Activated CD8-positive, alpha-beta T cell treated with anti-CD3 and anti-CD28 coated beads, Interleukin-2, amount 10 ng/mL, durations not matched to agents 7 days and 5 days (primary cell): ENCODE measurements around the gene ZNF831. TPM values are rescaled to one million over a fixed set of nuclear protein-coding genes. Genes with fewer than 3 reads are reported as not detected.

Source experiments
- ATAC-seq: fragments of 150-1000 bp; cut with Tn5 transposase; one replicate; pipeline ENCODE4 v1.10.0; 2021; ENCODE audit warnings: moderate library complexity
- CTCF ChIA-PET: fragments of 350-600 bp; sonication (Branson Sonifier 250); formaldehyde crosslinking; loops from one replicate; lab custom pipeline; 2021; ENCODE audit warnings: antibody characterized with exemption; lab: Charles Lee
- POLR2A ChIA-PET: fragments of 350-600 bp; sonication (Branson Sonifier 250); formaldehyde crosslinking; loops from one replicate; lab custom pipeline; 2021; ENCODE audit warnings: antibody characterized with exemption; lab: Charles Lee
- DNase-seq: peaks from one replicate; pipeline ENCODE4 v3.0.0-alpha.2; 2020
- H3K27ac Mint-ChIP-seq: one replicate; pipeline ENCODE4 v1.8.0; 2021; ENCODE audit warnings: mild to moderate bottlenecking, mixed read lengths
- H3K27me3 Mint-ChIP-seq: one replicate; pipeline ENCODE4 v1.8.0; 2021; ENCODE audit warnings: low read depth, mixed read lengths
- H3K36me3 Mint-ChIP-seq: one replicate; pipeline ENCODE4 v1.8.0; 2021; ENCODE audit warnings: low read depth, mixed read lengths
- H3K4me1 Mint-ChIP-seq: one replicate; pipeline ENCODE4 v1.8.0; 2021; ENCODE audit warnings: low read depth, mixed read lengths
- H3K4me3 Mint-ChIP-seq: one replicate; pipeline ENCODE4 v1.8.0; 2021; ENCODE audit warnings: mild to moderate bottlenecking, mixed read lengths
- H3K9me3 Mint-ChIP-seq: one replicate; pipeline ENCODE4 v1.8.0; 2022; ENCODE audit warnings: mixed read lengths; ENCODE audit not compliant: insufficient read depth
- total RNA-seq, 2 experiments: library from RNA; stranded (reverse); gene quantifications; one replicate each; pipeline ENCODE4 v1.2.3, GENCODE V29; 2021

Gene ZNF831
- total RNA-seq, 2 experiments from 2014 or later, result 8.6 to 9.2 TPM

DNA sequence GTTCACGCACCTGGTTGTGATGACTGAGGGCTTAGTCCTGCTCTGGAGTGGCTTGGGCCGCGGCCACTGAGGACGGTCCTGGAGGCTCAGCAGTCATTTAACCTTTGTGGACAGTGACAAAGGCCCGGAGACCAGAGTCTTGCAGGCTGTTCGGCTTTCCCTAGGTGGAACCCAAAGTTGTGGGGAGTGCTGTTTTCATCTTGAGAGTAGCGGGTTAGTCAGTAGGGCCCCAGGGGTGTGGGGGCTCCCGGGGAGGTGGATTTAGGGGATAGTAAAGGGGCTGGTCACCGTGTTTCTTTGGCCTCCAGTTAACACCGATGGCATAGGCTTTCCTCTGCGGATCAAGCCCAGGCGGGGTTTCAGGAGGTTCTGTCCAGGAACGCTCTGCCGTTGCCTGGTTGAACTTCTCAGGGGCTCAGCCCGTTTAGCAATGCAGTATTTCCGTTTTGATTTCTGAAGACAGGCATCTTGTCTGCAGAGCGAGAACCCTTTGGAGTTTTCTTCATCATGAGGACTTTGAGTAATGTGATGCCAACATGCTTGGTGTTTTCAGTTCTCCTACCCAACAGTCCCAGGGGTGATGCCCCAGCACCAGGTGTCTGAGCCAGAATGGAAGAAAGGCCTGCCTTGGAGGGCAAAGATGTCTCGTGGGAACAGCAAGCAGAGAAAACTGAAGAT, 31.8 kb downstream of the ZNF831 start:
- Mint-ChIP-seq H3K4me3 (no peak overlapping the region), H3K36me3 (peaks cover 23% of the 10 kb centered on the region), H3K4me1 (no peaks in the 10 kb centered on the region), H3K27ac (no peak overlapping the region), H3K9me3 (peaks cover 4% of the 10 kb centered on the region), H3K27me3 (no peaks in the 10 kb centered on the region)
- POLR2A ChIA-PET, result no interaction called here
- ATAC-seq, result no peak
- DNase-seq, result no peak
- CTCF ChIA-PET, result interaction anchor here (1.8 kb wide), 1 partner anchor 12 kb away, joined by 4 read pairs; no protein-coding TSS in a partner anchor

DNA sequence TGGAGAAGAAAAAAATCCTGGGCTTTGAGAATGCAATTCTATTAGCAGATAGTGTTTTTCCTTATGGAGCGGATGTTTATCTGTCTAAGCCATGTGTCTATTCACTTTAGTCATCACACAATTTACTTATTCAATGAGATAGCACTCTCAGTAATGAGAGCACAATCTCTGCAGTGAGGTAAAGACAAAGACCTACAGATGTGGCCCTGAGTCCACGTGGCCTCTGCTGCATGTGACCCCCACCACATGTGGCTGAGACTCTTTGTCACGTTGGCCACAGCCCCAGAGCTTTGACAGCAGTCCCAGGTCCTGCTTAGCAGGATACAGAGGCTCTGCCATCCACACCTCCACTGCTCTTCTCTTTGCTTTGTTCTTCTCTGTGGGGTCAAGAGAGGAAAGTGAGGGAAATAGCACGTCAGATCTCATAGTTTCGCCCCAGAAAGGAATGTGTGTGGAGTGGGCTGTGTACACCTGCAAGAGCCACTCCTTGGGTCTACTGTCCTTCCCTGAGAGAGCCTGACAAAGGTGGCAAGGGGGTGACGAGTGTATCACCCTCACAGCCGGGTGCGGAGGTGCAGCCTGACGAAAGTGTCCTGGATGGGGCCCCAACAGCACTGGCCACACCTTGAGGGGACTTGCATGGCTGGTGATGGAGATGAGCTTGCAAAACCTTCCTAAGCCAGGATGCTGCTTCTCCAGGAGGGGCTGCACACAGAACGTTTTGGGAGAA, 40.7 kb downstream of the ZNF831 start:
- DNase-seq (no peak), ATAC-seq (no peak)
- no peak overlapping the region for H3K27ac Mint-ChIP-seq
- CTCF ChIA-PET, result interaction anchor here (1.8 to 10.3 kb wide), 3 partner anchors 44 to 334 kb away, joined by 5 to 177 read pairs (median 7); no protein-coding TSS in a partner anchor
- peaks cover 17% of the 10 kb centered on the region for H3K4me1 Mint-ChIP-seq
- peaks cover 4% of the 10 kb centered on the region for H3K9me3 Mint-ChIP-seq
- no peak overlapping the region for H3K4me3 Mint-ChIP-seq
- POLR2A ChIA-PET, result no interaction called here
- H3K36me3 Mint-ChIP-seq, result peaks cover 18% of the 10 kb centered on the region
- no peaks in the 10 kb centered on the region for H3K27me3 Mint-ChIP-seq

DNA sequence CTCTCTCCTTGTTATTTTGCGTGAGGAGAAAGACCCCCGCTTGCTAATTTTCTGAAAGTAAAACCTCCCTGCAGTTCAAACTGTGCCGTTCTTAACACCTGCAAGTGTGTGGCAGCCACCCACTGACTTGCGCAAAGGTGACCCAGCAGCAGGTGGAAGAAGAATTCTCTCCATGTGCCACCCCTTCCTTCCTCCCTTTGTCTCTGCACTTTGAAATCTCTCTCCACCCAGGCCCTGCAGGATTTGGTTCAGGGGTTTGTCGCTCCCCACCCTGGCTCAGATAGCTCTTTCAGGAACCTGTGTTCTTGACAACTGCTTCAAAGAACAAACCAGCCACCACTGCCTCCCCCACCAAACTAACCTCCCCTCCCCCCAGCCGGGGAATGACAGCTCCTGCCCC, 41.4 kb downstream of the ZNF831 start:
- ChIA-PET POLR2A (interaction anchor here (1.1 kb wide), 1 partner anchor 37 kb away, joined by 3 read pairs; no protein-coding TSS in a partner anchor), CTCF (interaction anchor here (1.8 to 10.3 kb wide), 5 partner anchors 45 to 335 kb away, joined by 5 to 177 read pairs (median 37); no protein-coding TSS in a partner anchor)
- Mint-ChIP-seq H3K36me3 (peaks cover 11% of the 10 kb centered on the region), H3K27me3 (no peaks in the 10 kb centered on the region), H3K9me3 (no peaks in the 10 kb centered on the region), H3K27ac (no peak overlapping the region), H3K4me3 (no peak overlapping the region), H3K4me1 (peaks cover 17% of the 10 kb centered on the region)
- ATAC-seq (no peak), DNase-seq (no peak)

DNA sequence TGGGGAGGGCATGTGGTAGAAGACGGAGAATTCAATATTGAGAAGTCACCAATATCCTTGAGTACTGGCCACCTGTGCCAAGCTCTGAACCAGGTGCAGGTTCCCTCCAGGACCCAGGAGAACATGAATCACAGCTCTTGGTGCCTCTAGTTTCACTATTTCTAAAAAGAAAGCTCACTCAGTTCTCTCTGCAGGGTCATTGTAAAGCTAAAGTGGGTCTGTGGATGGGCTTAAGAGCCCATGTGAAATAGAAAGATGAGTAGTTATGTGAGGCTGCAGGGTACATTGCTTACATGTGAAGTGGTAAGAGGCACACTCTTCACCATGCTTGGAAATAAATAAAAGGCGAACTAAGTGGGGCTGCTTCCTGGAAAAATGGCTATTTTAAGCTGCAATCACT, 43.6 kb downstream of the ZNF831 start:
- DNase-seq, result no peak
- no peaks in the 10 kb centered on the region for H3K9me3 Mint-ChIP-seq
- H3K27me3 Mint-ChIP-seq, result no peaks in the 10 kb centered on the region
- H3K4me3 Mint-ChIP-seq, result no peak overlapping the region
- H3K36me3 Mint-ChIP-seq, result peaks cover 1% of the 10 kb centered on the region
- CTCF ChIA-PET, result interaction anchor here (0.7 to 10.3 kb wide), 61 partner anchors 8 to 356 kb away, joined by 3 to 177 read pairs (median 5); partner anchors contain the start of genes ATP5F1E, GNAS-AS1 and ZNF831
- ATAC-seq, result no peak
- H3K27ac Mint-ChIP-seq, result no peak overlapping the region
- POLR2A ChIA-PET, result interaction anchor here (0.9 to 2.1 kb wide), 4 partner anchors 44 to 175 kb away, joined by 3 to 6 read pairs (median 4); partner anchors contain the start of gene ATP5F1E
- H3K4me1 Mint-ChIP-seq, result peaks cover 17% of the 10 kb centered on the region

DNA sequence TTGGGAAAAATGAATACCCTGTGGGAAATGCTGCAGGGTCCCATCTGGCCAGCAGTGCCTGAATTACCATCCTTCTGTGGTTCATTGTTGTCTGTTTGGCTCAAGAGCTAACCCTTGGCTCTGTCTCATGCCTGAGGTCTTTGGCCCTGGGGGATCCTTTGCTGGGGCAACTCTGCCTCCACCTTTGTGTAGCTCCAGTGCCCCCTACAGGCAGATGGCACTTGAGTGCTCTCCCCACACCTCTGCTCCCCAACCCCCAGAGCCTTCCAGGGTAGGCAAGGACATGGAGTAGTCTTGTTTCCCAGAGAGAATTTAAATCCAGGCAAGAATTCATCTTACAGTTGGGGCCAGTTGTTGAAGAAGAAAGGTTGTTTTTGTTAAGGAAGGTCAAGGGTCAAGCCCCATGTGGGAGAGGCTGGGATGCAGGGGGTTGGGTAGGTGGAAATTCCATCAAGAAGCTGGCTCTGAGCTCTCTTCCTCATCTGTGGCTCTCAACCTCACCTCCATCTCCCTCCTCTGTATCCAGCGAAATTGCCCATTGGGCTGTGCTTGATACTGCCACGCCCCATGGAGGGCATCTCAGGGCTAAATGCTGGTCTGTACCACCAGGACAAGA, 44.2 kb downstream of the ZNF831 start:
- H3K4me3 Mint-ChIP-seq, result no peak overlapping the region
- DNase-seq (peak; percentile 86), ATAC-seq (peak; percentile 96)
- ChIA-PET CTCF (interaction anchor here (0.5 to 10.3 kb wide), 64 partner anchors 8 to 357 kb away, joined by 3 to 177 read pairs (median 5); partner anchors contain the start of genes ATP5F1E, GNAS-AS1 and ZNF831), POLR2A (interaction anchor here (0.9 to 2.1 kb wide), 4 partner anchors 45 to 176 kb away, joined by 3 to 6 read pairs (median 4); partner anchors contain the start of gene ATP5F1E)
- peaks cover 17% of the 10 kb centered on the region for H3K4me1 Mint-ChIP-seq
- peaks cover 1% of the 10 kb centered on the region for H3K36me3 Mint-ChIP-seq
- H3K27ac Mint-ChIP-seq, result peak overlapping the region; percentile 61
- no peaks in the 10 kb centered on the region for H3K9me3 Mint-ChIP-seq
- no peaks in the 10 kb centered on the region for H3K27me3 Mint-ChIP-seq

DNA sequence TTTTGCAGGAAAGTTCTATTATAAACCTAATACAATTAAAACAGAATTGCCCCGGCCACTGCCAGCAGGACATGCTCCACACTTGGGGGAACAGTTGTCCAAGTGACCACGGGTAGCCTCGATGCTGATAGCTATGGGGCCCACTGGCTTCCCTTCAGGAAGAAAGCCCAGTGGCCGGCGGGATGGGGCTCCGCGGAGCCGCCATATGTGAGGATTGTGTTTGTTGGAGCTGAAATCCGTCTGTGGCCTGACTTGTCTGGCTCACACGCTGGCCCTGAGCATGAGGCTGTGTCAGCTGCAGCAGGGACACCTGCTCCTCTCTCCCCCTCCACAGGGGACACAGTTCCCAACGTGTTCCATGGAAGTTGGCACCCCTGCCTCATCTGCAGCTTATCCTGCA, 46.6 kb downstream of the ZNF831 start:
- peaks cover 4% of the 10 kb centered on the region for H3K36me3 Mint-ChIP-seq
- ChIA-PET CTCF (interaction anchor here (0.6 to 10.3 kb wide), 2 partner anchors 48 to 123 kb away, joined by 3 to 177 read pairs; no protein-coding TSS in a partner anchor), POLR2A (no interaction called here)
- no peak for DNase-seq
- H3K9me3 Mint-ChIP-seq, result no peaks in the 10 kb centered on the region
- H3K27ac Mint-ChIP-seq, result no peak overlapping the region
- no peak overlapping the region for H3K4me3 Mint-ChIP-seq
- H3K4me1 Mint-ChIP-seq, result peaks cover 14% of the 10 kb centered on the region
- H3K27me3 Mint-ChIP-seq, result no peaks in the 10 kb centered on the region
- ATAC-seq, result no peak

DNA sequence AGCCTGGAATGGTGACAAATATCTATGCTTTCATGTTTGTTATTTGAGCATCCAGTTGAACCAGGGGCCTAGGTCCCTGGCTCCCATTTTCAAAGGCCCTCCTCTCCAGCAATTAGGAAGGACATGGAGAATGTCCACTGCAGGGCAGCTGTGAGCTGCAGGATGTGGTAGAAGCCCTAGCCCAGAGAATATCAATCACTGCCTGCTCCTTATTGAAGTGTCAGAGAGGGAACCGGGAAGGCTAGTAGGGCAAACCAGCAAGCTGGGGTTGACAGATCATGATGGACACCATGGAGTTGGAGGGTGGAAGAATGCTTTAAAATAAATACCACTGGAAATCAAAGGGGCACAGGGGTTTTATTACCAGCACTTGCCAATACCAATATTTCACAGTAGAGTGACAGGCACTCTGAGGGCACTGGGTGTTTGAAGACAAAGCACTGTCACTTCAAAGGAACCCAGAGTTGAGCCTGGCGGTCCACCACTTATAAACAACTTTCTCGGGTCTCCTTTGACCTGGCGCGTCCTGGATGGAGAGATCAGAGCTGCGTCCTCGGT, 47.7 kb downstream of the ZNF831 start:
- peaks cover 4% of the 10 kb centered on the region for H3K36me3 Mint-ChIP-seq
- peaks cover 11% of the 10 kb centered on the region for H3K4me1 Mint-ChIP-seq
- H3K4me3 Mint-ChIP-seq, result no peak overlapping the region
- peak overlapping the region; percentile 16 for H3K27ac Mint-ChIP-seq
- ChIA-PET POLR2A (interaction anchor here (1.2 kb wide), 1 partner anchor 123 kb away, joined by 3 read pairs; no protein-coding TSS in a partner anchor), CTCF (interaction anchor here (10.3 kb wide), 1 partner anchor 124 kb away, joined by 177 read pairs; no protein-coding TSS in a partner anchor)
- ATAC-seq (no peak), DNase-seq (no peak)
- H3K9me3 Mint-ChIP-seq, result no peaks in the 10 kb centered on the region
- no peaks in the 10 kb centered on the region for H3K27me3 Mint-ChIP-seq

- CTCF ChIA-PET, result interaction anchor here (2.6 to 3.5 kb wide), 2 partner anchors 8 to 126 kb away, joined by 10 to 17 read pairs; no protein-coding TSS in a partner anchor
- Mint-ChIP-seq H3K27me3 (no peaks in the 10 kb centered on the region), H3K9me3 (no peaks in the 10 kb centered on the region), H3K4me3 (no peak overlapping the region), H3K36me3 (peaks cover 2% of the 10 kb centered on the region), H3K27ac (no peak overlapping the region), H3K4me1 (no peaks in the 10 kb centered on the region)
- POLR2A ChIA-PET, result interaction anchor here (1.6 kb wide), 1 partner anchor 8 kb away, joined by 4 read pairs; no protein-coding TSS in a partner anchor
- ATAC-seq (no peak), DNase-seq (no peak)
These were observed 50.5 kb downstream of the ZNF831 start for GRCh38 chr20:59214073-59214472.

DNA sequence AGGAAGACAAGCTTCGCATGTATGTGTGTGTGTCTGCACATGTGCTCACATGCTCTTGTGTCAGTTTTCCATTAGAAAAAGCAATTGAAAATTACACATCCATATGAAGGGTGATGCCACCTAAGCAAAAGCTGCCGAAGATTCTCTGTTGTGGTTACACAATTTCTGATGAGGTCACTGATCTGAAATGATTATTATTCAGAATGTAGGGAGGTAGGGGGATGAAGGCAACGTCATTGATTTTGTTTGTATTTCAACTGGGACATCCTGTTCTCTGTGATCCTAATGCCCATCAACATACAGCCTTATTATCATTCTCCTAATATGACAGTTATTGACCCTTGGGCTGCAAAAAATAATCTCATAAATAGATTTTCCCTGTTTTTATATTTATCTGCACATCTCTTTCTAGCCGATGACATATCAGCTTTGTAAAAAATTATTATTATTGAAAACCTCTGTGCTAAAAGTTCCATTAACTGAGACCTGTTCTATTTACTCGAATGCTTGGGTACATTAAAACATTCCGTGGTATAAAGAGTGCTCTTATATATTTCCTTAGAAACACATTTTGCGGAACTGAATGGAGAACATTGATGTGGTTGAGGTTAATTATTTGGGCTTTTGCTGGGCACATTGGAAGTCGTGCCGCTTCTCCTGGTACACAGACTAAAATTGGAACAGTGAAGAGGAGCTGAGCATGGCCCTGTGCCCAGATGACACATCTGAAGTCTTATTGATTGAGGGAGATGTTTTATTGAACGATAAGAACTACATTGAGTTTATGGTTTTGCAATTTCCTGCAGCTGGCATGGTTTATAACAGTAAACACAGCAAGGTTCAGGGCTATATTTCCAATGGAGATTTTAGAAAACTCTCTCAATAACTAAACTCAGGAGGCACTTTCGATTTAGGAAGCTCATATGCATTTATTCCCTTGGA, 51.3 kb downstream of the ZNF831 start:
- CTCF ChIA-PET, result interaction anchor here (0.7 to 3.5 kb wide), 5 partner anchors 8 to 345 kb away, joined by 3 to 17 read pairs (median 4); no protein-coding TSS in a partner anchor
- Mint-ChIP-seq H3K27me3 (no peaks in the 10 kb centered on the region), H3K4me1 (no peaks in the 10 kb centered on the region), H3K27ac (no peak overlapping the region), H3K4me3 (no peak overlapping the region), H3K36me3 (peaks cover 2% of the 10 kb centered on the region), H3K9me3 (no peaks in the 10 kb centered on the region)
- ATAC-seq (no peak), DNase-seq (no peak)
- POLR2A ChIA-PET, result no interaction called here

DNA sequence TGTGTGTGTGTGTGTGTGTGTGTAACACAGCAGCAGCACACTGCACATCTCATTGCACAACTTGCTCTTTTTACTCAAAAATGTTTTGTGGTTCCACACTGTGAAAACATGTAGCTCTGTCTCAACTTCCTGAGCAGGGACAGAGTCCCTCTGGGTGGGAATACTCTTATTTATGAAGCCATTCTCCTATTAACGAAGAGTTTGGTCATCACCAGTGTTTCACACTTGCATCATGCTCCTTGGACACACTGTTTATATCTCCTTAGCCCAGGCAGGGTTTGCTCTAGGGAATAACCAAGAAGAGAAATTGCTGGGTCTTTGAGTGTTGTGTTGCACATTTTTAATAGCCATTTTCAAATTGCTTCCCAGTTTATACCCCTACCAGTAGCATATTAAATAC, 53.6 kb downstream of the ZNF831 start:
- no peak overlapping the region for H3K27ac Mint-ChIP-seq
- H3K27me3 Mint-ChIP-seq, result no peaks in the 10 kb centered on the region
- CTCF ChIA-PET, result interaction anchor here (1.1 to 2.2 kb wide), 2 partner anchors 9 to 129 kb away, joined by 3 to 14 read pairs; no protein-coding TSS in a partner anchor
- H3K9me3 Mint-ChIP-seq, result no peaks in the 10 kb centered on the region
- ATAC-seq, result no peak
- no peak overlapping the region for H3K4me3 Mint-ChIP-seq
- POLR2A ChIA-PET, result no interaction called here
- H3K4me1 Mint-ChIP-seq, result peaks cover 11% of the 10 kb centered on the region
- H3K36me3 Mint-ChIP-seq, result peaks cover 2% of the 10 kb centered on the region
- no peak for DNase-seq
